Panc1 (cell line): ENCODE measurements around the gene NME4. TPM values are rescaled to one million over a fixed set of nuclear protein-coding genes. Genes with fewer than 3 reads are reported as not detected.

ENCODE experiments used
- ATAC-seq: fragments of 200-7000 bp; cut with Tn5 transposase; 2 replicates; pipeline ENCODE4 v1.9.1; 2020; ENCODE audit warnings: mild to moderate bottlenecking, moderate library complexity
- BruUV-seq: library from RNA; stranded (reverse); fragments of 400-500 nt; replicated peaks from 2 replicates; lab custom pipeline; 2021; lab: Mats Ljungman, UMichigan
- CTCF ChIA-PET: fragments of 300-600 bp; sonication (Branson Sonifier 250); formaldehyde crosslinking; loops from one replicate; lab custom pipeline; 2022; ENCODE audit warnings: antibody characterized with exemption; lab: Charles Lee
- POLR2A ChIA-PET: fragments of 300-600 bp; sonication (Branson Sonifier 250); formaldehyde crosslinking; loops from one replicate; lab custom pipeline; 2022; ENCODE audit warnings: antibody characterized with exemption; lab: Charles Lee
- DNase-seq: peaks from one replicate; pipeline ENCODE4 v3.0.0-alpha.2; 2010; ENCODE audit warnings: low read depth, low spot score
- H3K27ac ChIP-seq: 2 replicates; pipeline ENCODE4 v1.5.1; 2011; ENCODE audit warnings: mild to moderate bottlenecking, low read length, inconsistent platforms
- H3K27me3 ChIP-seq: fragments of 200-500 bp; sonication (Bioruptor generic); 2 replicates; pipeline ENCODE4 v1.6.0; 2014; ENCODE audit warnings: low read length, inconsistent platforms; ENCODE audit not compliant: control insufficient read depth, insufficient read depth
- H3K36me3 ChIP-seq: fragments of 200-500 bp; sonication (Bioruptor generic); 2 replicates; pipeline ENCODE4 v1.5.1; 2014; ENCODE audit warnings: inconsistent platforms, mild to moderate bottlenecking, low read length, moderate library complexity; ENCODE audit not compliant: control insufficient read depth, insufficient read depth
- H3K4me1 ChIP-seq: 2 replicates; pipeline ENCODE4 v1.5.1; 2011; ENCODE audit warnings: inconsistent platforms, mild to moderate bottlenecking, low read length, moderate library complexity; ENCODE audit not compliant: control insufficient read depth, insufficient read depth
- H3K4me3 ChIP-seq, 2 experiments: 2 replicates each; pipeline ENCODE4 v1.5.1; 2011 to 2012; ENCODE audit warnings: low read depth in 2 of 2, low read length in 2 of 2, mild to moderate bottlenecking in 2 of 2, inconsistent platforms in 1 of 2, moderate library complexity in 1 of 2
- H3K9me3 ChIP-seq: fragments of 200-500 bp; sonication (Bioruptor generic); 2 replicates; pipeline ENCODE4 v1.5.1; 2014; ENCODE audit warnings: low read depth, mild to moderate bottlenecking, inconsistent platforms, low read length, moderate library complexity; ENCODE audit not compliant: control insufficient read depth, insufficient read depth
- CTCF ChIP-seq: fragments of 450-650 bp; IDR thresholded peaks from 2 replicates; pipeline ENCODE4 v1.5.1; 2017; ENCODE audit warnings: mild to moderate bottlenecking
- POLR2AphosphoS5 ChIP-seq: IDR thresholded peaks from 2 replicates; pipeline ENCODE4 v1.6.1; 2012; ENCODE audit warnings: mild to moderate bottlenecking, low read depth, low read length, moderate library complexity
- REST ChIP-seq, 2 experiments: IDR thresholded peaks; 2 replicates each; pipeline ENCODE4 v1.6.1; 2011 to 2012; ENCODE audit warnings: low read depth in 2 of 2, control low read depth in 1 of 2, low read length in 1 of 2, mild to moderate bottlenecking in 1 of 2, moderate library complexity in 1 of 2; ENCODE audit not compliant: insufficient read depth in 1 of 2
- SIN3A ChIP-seq: IDR thresholded peaks from 2 replicates; pipeline ENCODE4 v1.6.1; 2012; ENCODE audit warnings: low read depth, mild to moderate bottlenecking, low read length, moderate library complexity, borderline replicate concordance; ENCODE audit not compliant: insufficient read depth
- TCF7L2 ChIP-seq: IDR thresholded peaks from 2 replicates; pipeline ENCODE4 v1.6.1; 2011; ENCODE audit warnings: mild to moderate bottlenecking, low read depth, low read length, inconsistent platforms
- in situ Hi-C: cut with HindIII; loops from 2 replicates; pipeline ENCODE4 v1.10.0; 2016; ENCODE audit warnings: low sequenced_read_pairs, low pct_unique_long_range_greater_than_20kb
- intact Hi-C: fragments of 100-400 bp; cut with micrococcal nuclease; formaldehyde crosslinking; loops from one replicate; pipeline ENCODE4 v1.10.0; 2022; ENCODE audit not compliant: unreplicated experiment
- total RNA-seq: library from RNA; stranded (reverse); gene quantifications from one replicate; pipeline ENCODE4 v1.2.1, GENCODE V29; 2021; ENCODE audit not compliant: unreplicated experiment

Gene NME4
- total RNA-seq, 1 experiment from 2014 or later = 500 TPM

- peak; percentile 47 for ATAC-seq
- in situ Hi-C loops = no loop called here
- Histone ChIP-seq H3K27me3 (no peaks in the 10 kb centered on the region), H3K27ac (peak overlapping the region; percentile 88), H3K9me3 (no peaks in the 10 kb centered on the region), H3K4me3 (peak overlapping the region; percentile 73 to 77), H3K4me1 (peaks cover 28% of the 10 kb centered on the region), H3K36me3 (no peaks in the 10 kb centered on the region)
- BruUV-seq = no TSS peak
- intact Hi-C loops = loop anchor here (2.0 kb wide), 1 partner anchor 23 kb away; the partner anchor contains the start of gene DECR2
- peak; percentile 79 for DNase-seq
- TF ChIP-seq POLR2AphosphoS5 = no peak
- TF ChIP-seq TCF7L2 = peak; percentile 36; the same call in 1 of the 2 replicates
- ChIA-PET POLR2A (no interaction called here), CTCF (no interaction called here)
Measured at GRCh38 chr16:424033-424622, 27.1 kb downstream of the NME4 start.

- no TSS peak for BruUV-seq
- Histone ChIP-seq H3K9me3 (no peaks in the 10 kb centered on the region), H3K36me3 (no peaks in the 10 kb centered on the region), H3K27me3 (no peaks in the 10 kb centered on the region), H3K4me3 (peak overlapping the region; percentile 73 to 77), H3K4me1 (peaks cover 28% of the 10 kb centered on the region), H3K27ac (peak overlapping the region; percentile 88)
- CTCF ChIA-PET = no interaction called here
- in situ Hi-C loops = no loop called here
- TF ChIP-seq SIN3A (no peak), CTCF (no peak), POLR2AphosphoS5 (no peak), TCF7L2 (no peak), REST (IDR thresholded peaks at IDR 0.05; ENCODE audit: insufficient read depth in 1 of 2, low read depth in 2 of 2, low read length in 1 of 2) (no peak)
- ATAC-seq (peak; percentile 62), DNase-seq (no peak)
- intact Hi-C loops = loop anchor here (2.0 kb wide), 1 partner anchor 24 kb away; the partner anchor contains the start of gene DECR2
- POLR2A ChIA-PET = no interaction called here
Measured at GRCh38 chr16:424623-425081, 27.7 kb downstream of the NME4 start.
